Measurements from ENCODE around the gene GOT2. TPM values are rescaled to one million over a fixed set of nuclear protein-coding genes. Genes with fewer than 3 reads are reported as not detected.
"Not testable (repeated sequence)": the region's sequence is repeated elsewhere in the genome, so short reads cannot be mapped to it uniquely, and the experiment has no call there.

The GOT2 gene
- total and polyA plus RNA-seq, 4 donors: 29.4 to 56.6 (median 38.2) TPM

- Histone ChIP-seq H3K4me1 (ENCODE audit: control insufficient read depth in 5 of 5, insufficient read depth in 5 of 5, low read length in 5 of 5) (no peaks in the 10 kb centered on the region), H3K4me3 (no peak overlapping the region), H3K36me3 (ENCODE audit: control insufficient read depth in 4 of 4, insufficient read depth in 4 of 4, low read length in 4 of 4) (no peaks in the 10 kb centered on the region), H3K27me3 (ENCODE audit: control insufficient read depth in 3 of 3, insufficient read depth in 3 of 3, low read length in 2 of 3) (no peaks in the 10 kb centered on the region), H3K9ac (ENCODE audit: insufficient read depth in 1 of 2, low read length in 2 of 2) (no peak overlapping the region), H3K9me3 (ENCODE audit: control insufficient read depth in 4 of 4, insufficient read depth in 3 of 4, low read length in 3 of 4) (no peaks in the 10 kb centered on the region), H3K27ac (ENCODE audit: low read depth in 1 of 2, low read length in 1 of 2) (no peak overlapping the region)
- DNase-seq (peak; percentile 45 to 80 (median 77)), ATAC-seq (ENCODE audit: insufficient read depth, low FRiP score) (peak; percentile 87)
- TF ChIP-seq CTCF (IDR thresholded peaks at IDR 0.05; ENCODE audit: control extremely low read depth, extremely low read depth): peak; percentile 38
- 39 to 45% methylated on average over 12 of the region's 12 CpGs for WGBS, 2 donors
These were observed 72.8 kb downstream of the GOT2 start for GRCh38 chr16:58661199-58661830.

- not testable (repeated sequence) for H3K27me3 ChIP-seq (ENCODE audit: control insufficient read depth in 3 of 3, insufficient read depth in 3 of 3, low read length in 2 of 3); H3K9me3 ChIP-seq (ENCODE audit: control insufficient read depth in 4 of 4, insufficient read depth in 3 of 4, low read length in 3 of 4); ATAC-seq (ENCODE audit: insufficient read depth, low FRiP score)
These were observed 74.2 kb downstream of the GOT2 start for GRCh38 chr16:58659911-58660310.

GRCh38 chr16:58658796-58659211 is 75.3 kb downstream of the GOT2 start:
- no peaks in the 10 kb centered on the region for H3K27me3 ChIP-seq (ENCODE audit: control insufficient read depth in 3 of 3, insufficient read depth in 3 of 3, low read length in 2 of 3)
- H3K9me3 ChIP-seq (ENCODE audit: control insufficient read depth in 4 of 4, insufficient read depth in 3 of 4, low read length in 3 of 4): no peaks in the 10 kb centered on the region
- 62 to 80% methylated on average over 3 of the region's 3 CpGs for WGBS, 2 donors
- DNase-seq (no peak), ATAC-seq (ENCODE audit: insufficient read depth, low FRiP score) (no peak)
- no peaks in the 10 kb centered on the region for H3K36me3 ChIP-seq (ENCODE audit: control insufficient read depth in 4 of 4, insufficient read depth in 4 of 4, low read length in 4 of 4)
- H3K4me3 ChIP-seq: no peak overlapping the region
- H3K4me1 ChIP-seq (ENCODE audit: control insufficient read depth in 5 of 5, insufficient read depth in 5 of 5, low read length in 5 of 5): no peaks in the 10 kb centered on the region
- no peak overlapping the region for H3K27ac ChIP-seq (ENCODE audit: low read depth in 1 of 2, low read length in 1 of 2)
- no peak overlapping the region for H3K9ac ChIP-seq (ENCODE audit: insufficient read depth in 1 of 2, low read length in 2 of 2)
- no peak for TF ChIP-seq CTCF (IDR thresholded peaks at IDR 0.05; ENCODE audit: control extremely low read depth, extremely low read depth)

More at GRCh38 chr16:58659911-58660310, 74.2 kb downstream of the GOT2 start:
- not testable (repeated sequence) for H3K27ac ChIP-seq (ENCODE audit: low read depth in 1 of 2, low read length in 1 of 2); H3K4me1 ChIP-seq (ENCODE audit: control insufficient read depth in 5 of 5, insufficient read depth in 5 of 5, low read length in 5 of 5); H3K36me3 ChIP-seq (ENCODE audit: control insufficient read depth in 4 of 4, insufficient read depth in 4 of 4, low read length in 4 of 4); DNase-seq; H3K9ac ChIP-seq (ENCODE audit: insufficient read depth in 1 of 2, low read length in 2 of 2); H3K4me3 ChIP-seq
- WGBS, 2 donors: 90 to 94% methylated on average over 11 of the region's 11 CpGs

Small RNA genes within 50 kb of the gene (small RNA-seq; reads per million reads assigned to genes)
- gene RN7SL143P (ENCODE audit: low replicate concordance) (not detected), gene RNU6-1155P (ENCODE audit: low replicate concordance) (not detected)

Other genes starting within 250 kb of the GOT2 start
- gene NDRG4, start 234.2 kb downstream of the GOT2 start, total RNA-seq: 10 to 100 TPM; 10.7 to 18.7 TPM
- 10 to 100 TPM in 1 of 2 donors, 1 to 10 TPM in 1; 5.3 to 17.8 TPM for gene NDRG4, start 234.2 kb downstream of the GOT2 start, polyA plus RNA-seq
- gene SETD6, start 218.8 kb downstream of the GOT2 start, total RNA-seq: 10 to 100 TPM; 16.5 to 21.5 TPM
- gene SETD6, start 218.8 kb downstream of the GOT2 start, polyA plus RNA-seq: 10 to 100 TPM; 10.6 to 14.8 TPM
- gene CNOT1, start 104.5 kb downstream of the GOT2 start, total RNA-seq: 100 to 1,000 TPM; 147 to 187 TPM
- 10 to 100 TPM; 35.6 to 93.4 TPM for gene CNOT1, start 104.5 kb downstream of the GOT2 start, polyA plus RNA-seq
- 10 to 100 TPM; 15.3 to 18.2 TPM for gene SLC38A7, start 49.5 kb downstream of the GOT2 start, total RNA-seq
- gene SLC38A7, start 49.5 kb downstream of the GOT2 start, polyA plus RNA-seq: 10 to 100 TPM; 11.3 to 14.4 TPM

All from lung (tissue), 13 donors.